H1 (cell line): ENCODE measurements around the gene NOL4L. TPM values are rescaled to one million over a fixed set of nuclear protein-coding genes. Genes with fewer than 3 reads are reported as not detected.

ENCODE experiments used
- ATF2 ChIP-seq: IDR thresholded peaks from 2 replicates; pipeline ENCODE4 v1.6.1; 2012; ENCODE audit warnings: low read length, inconsistent platforms
- CTCF ChIP-seq, 3 experiments: IDR thresholded peaks; 1 replicate in 2 of 3; 2 replicates in 1 of 3; pipeline versions ENCODE4 v1.5.1 to v1.6.1; 2011; ENCODE audit warnings: low read length in 3 of 3, mild to moderate bottlenecking in 3 of 3, inconsistent platforms in 2 of 3, low read depth in 1 of 3, moderate library complexity in 1 of 3; ENCODE audit not compliant: insufficient read depth in 1 of 3; ENCODE audit errors: control extremely low read depth in 1 of 3
- EGR1 ChIP-seq: IDR thresholded peaks from 2 replicates; pipeline ENCODE4 v1.6.1; 2011; ENCODE audit warnings: low read depth, low read length, borderline replicate concordance
- HDAC2 ChIP-seq, 2 experiments: fragments of 300-600 bp in 1 of 2; sonication (generic) in 1 of 2; IDR thresholded peaks; 2 replicates each; pipeline ENCODE4 v1.6.1; 2011 to 2012; ENCODE audit warnings: low read depth in 2 of 2, low read length in 2 of 2, mild to moderate bottlenecking in 2 of 2, moderate library complexity in 2 of 2, borderline replicate concordance in 1 of 2, inconsistent platforms in 1 of 2
- SP1 ChIP-seq: IDR thresholded peaks from 2 replicates; pipeline ENCODE4 v1.6.1; 2011; ENCODE audit warnings: low read depth, low read length
- polyA plus RNA-seq, 7 experiments: library from polyadenylated mRNA; depleted of rRNA in 3 of 7; stranded (reverse) in 5 of 7; unstranded in 2 of 7; fragments of >200 nt in 5 of 7; fragments of 200-250 nt in 2 of 7; gene quantifications; 1 replicate in 5 of 7; 2 replicates in 1 of 7; 4 replicates in 1 of 7; pipeline versions ENCODE4 v1.2.1 to v1.2.3, GENCODE V29; 2011 to 2013; ENCODE audit warnings: missing spikeins in 2 of 7, mixed read lengths in 2 of 7
- total RNA-seq: library from RNA; stranded (reverse); fragmentation: NEBNext Ultra II Directional; extraction: Animal tissue kit (Norgen Biotek cat#: 25700); gene quantifications from 2 replicates; pipeline ENCODE4 v1.2.1, GENCODE V29; 2021

Gene NOL4L
- total and polyA plus RNA-seq, 2 of the 8 experiments (the other 6 are each of a cell fraction or from before 2014, with no cell fraction given), result 15.3 to 23.7 TPM

DNA sequence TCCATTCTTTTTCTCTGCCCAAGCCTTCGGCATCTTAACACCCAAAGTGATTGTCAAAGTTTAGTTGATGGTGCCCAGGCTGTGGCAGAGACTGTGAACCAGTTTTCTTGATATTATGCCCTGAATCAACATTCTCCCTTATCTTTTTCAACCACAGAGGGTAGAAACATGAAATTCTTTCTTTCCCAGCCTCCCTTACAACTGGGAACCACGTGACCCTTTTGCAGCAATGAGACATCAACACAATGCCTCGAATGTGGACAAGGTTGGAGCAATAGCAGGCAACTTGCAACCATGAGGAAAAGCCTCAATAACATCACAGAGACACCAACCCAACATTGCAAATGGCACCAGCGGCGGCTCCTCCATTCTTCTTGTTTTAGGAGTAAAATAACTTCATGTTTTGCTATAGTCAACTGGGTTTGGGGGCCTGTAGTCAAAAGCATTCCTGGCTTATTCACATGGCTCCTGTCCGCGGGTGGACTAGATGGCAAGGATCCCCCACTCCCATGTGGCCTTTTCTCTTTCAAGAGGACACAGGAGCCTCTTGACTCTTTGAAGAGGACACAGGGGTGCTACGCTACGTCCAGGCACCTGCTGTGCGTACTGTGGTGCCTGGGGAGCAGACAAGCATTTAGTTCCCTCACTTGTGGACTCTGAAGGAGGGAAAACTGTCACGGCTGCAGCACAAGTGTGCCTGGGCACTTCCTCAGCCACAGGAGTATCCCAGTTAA, 90.5 kb downstream of the NOL4L start (continued):
- TF ChIP-seq CTCF (IDR thresholded peaks at IDR 0.05; ENCODE audit: control extremely low read depth in 1 of 3, insufficient read depth in 1 of 3, low read depth in 1 of 3, low read length in 3 of 3) (no peak), EGR1 (no peak), HDAC2 (IDR thresholded peaks at IDR 0.05; ENCODE audit: borderline replicate concordance in 1 of 2, low read depth in 2 of 2, low read length in 2 of 2) (no peak), ATF2 (no peak), SP1 (no peak)
